ENCODE results near the gene C20orf96. TPM values are rescaled to one million over a fixed set of nuclear protein-coding genes. Genes with fewer than 3 reads are reported as not detected.

The C20orf96 gene
- total and polyA plus RNA-seq, 2 donors (not counting 1 experiment from before 2014, with no cell fraction given), result 4.7 to 7.5 TPM

GRCh38 chr20:313402-313801 is 22.9 kb upstream of the C20orf96 start:
- Mint-ChIP-seq H3K4me3 (no peak overlapping the region), H3K4me1 (peaks cover 16% of the 10 kb centered on the region), H3K27me3 (no peaks in the 10 kb centered on the region), H3K9me3 (ENCODE audit: insufficient read depth) (no peaks in the 10 kb centered on the region), H3K27ac (no peak overlapping the region)
- POLR2A ChIA-PET, result no interaction called here
- CTCF ChIA-PET, result no interaction called here
- TF ChIP-seq EZH2 (IDR thresholded peaks at IDR 0.05; ENCODE audit: borderline replicate concordance, insufficient read depth, low read depth, low read length, poor library complexity, severe bottlenecking) (no peak), CTCF (IDR thresholded peaks at IDR 0.05) (no peak)
- no peaks in the 10 kb centered on the region for H3K36me3 ChIP-seq (replicated peaks in 1 of 2; ENCODE audit: control extremely low read depth in 1 of 2, control insufficient read depth in 1 of 2, extremely low read depth in 1 of 2, insufficient read depth in 2 of 2, low read length in 1 of 2)
- H3K79me2 ChIP-seq (ENCODE audit: control insufficient read depth, insufficient read depth, low read length), result no peaks in the 10 kb centered on the region
- no peak for DNase-seq
- no peaks in the 10 kb centered on the region for H4K20me1 ChIP-seq (ENCODE audit: control insufficient read depth, insufficient read depth, low read length, poor library complexity, severe bottlenecking)
- intact Hi-C loops (cut with micrococcal nuclease), result no loop called here
- no peak overlapping the region for H3K4me2 ChIP-seq (replicated peaks; ENCODE audit: low read depth, low read length, poor library complexity, severe bottlenecking)
- no peak for ATAC-seq (ENCODE audit: low read depth)
- H2AFZ ChIP-seq (ENCODE audit: insufficient read depth, low read depth, low read length, poor library complexity, severe bottlenecking), result no peak overlapping the region
- H3K9ac ChIP-seq (ENCODE audit: low read length), result no peak overlapping the region
- H3K27me3 ChIP-seq (replicated peaks in 1 of 4; ENCODE audit: control extremely low read depth in 1 of 4, control insufficient read depth in 3 of 4, insufficient read depth in 4 of 4, low read length in 3 of 4), result no peaks in the 10 kb centered on the region
- H3K9me3 ChIP-seq (ENCODE audit: control extremely low read depth in 1 of 3, control insufficient read depth in 2 of 3, insufficient read depth in 1 of 3, low read length in 2 of 3), result peaks cover 0 to 4% (median 0%) of the 10 kb centered on the region in 3 donors
- no peak overlapping the region for H3K4me3 ChIP-seq (ENCODE audit: control extremely low read depth in 1 of 5, extremely low read depth in 1 of 5, insufficient read depth in 1 of 5, low read depth in 2 of 5, low read length in 4 of 5)
- peaks cover 10 to 13% of the 10 kb centered on the region in 2 donors for H3K4me1 ChIP-seq (ENCODE audit: control insufficient read depth in 2 of 2, insufficient read depth in 2 of 2, low read length in 2 of 2)
- WGBS (ENCODE audit: insufficient coverage), result 100% methylated on average over 2 of the region's 5 CpGs
- no peak overlapping the region for H3K27ac ChIP-seq (ENCODE audit: low read length in 2 of 2)

- Histone ChIP-seq H3K9ac (ENCODE audit: low read length) (no peak overlapping the region), H3K79me2 (ENCODE audit: control insufficient read depth, insufficient read depth, low read length) (no peaks in the 10 kb centered on the region), H3K4me2 (replicated peaks; ENCODE audit: low read depth, low read length, poor library complexity, severe bottlenecking) (no peak overlapping the region), H3K36me3 (replicated peaks in 1 of 2; ENCODE audit: control extremely low read depth in 1 of 2, control insufficient read depth in 1 of 2, extremely low read depth in 1 of 2, insufficient read depth in 2 of 2, low read length in 1 of 2) (no peaks in the 10 kb centered on the region), H3K9me3 (ENCODE audit: control extremely low read depth in 1 of 3, control insufficient read depth in 2 of 3, insufficient read depth in 1 of 3, low read length in 2 of 3) (peaks cover 0 to 4% (median 0%) of the 10 kb centered on the region in 3 donors), H4K20me1 (ENCODE audit: control insufficient read depth, insufficient read depth, low read length, poor library complexity, severe bottlenecking) (no peaks in the 10 kb centered on the region), H3K4me3 (ENCODE audit: control extremely low read depth in 1 of 5, extremely low read depth in 1 of 5, insufficient read depth in 1 of 5, low read depth in 2 of 5, low read length in 4 of 5) (no peak overlapping the region), H3K4me1 (ENCODE audit: control insufficient read depth in 2 of 2, insufficient read depth in 2 of 2, low read length in 2 of 2) (peaks cover 10 to 13% of the 10 kb centered on the region in 2 donors), H3K27me3 (replicated peaks in 1 of 4; ENCODE audit: control extremely low read depth in 1 of 4, control insufficient read depth in 3 of 4, insufficient read depth in 4 of 4, low read length in 3 of 4) (no peaks in the 10 kb centered on the region), H2AFZ (ENCODE audit: insufficient read depth, low read depth, low read length, poor library complexity, severe bottlenecking) (no peak overlapping the region), H3K27ac (ENCODE audit: low read length in 2 of 2) (no peak overlapping the region)
- ChIA-PET CTCF (no interaction called here), POLR2A (no interaction called here)
- no peak for ATAC-seq (ENCODE audit: low read depth)
- TF ChIP-seq EZH2 (IDR thresholded peaks at IDR 0.05; ENCODE audit: borderline replicate concordance, insufficient read depth, low read depth, low read length, poor library complexity, severe bottlenecking) (no peak), CTCF (IDR thresholded peaks at IDR 0.05) (no peak)
- peaks cover 16% of the 10 kb centered on the region for H3K4me1 Mint-ChIP-seq
- no peak overlapping the region for H3K27ac Mint-ChIP-seq
- no peak overlapping the region for H3K4me3 Mint-ChIP-seq
- DNase-seq, result no peak
- H3K27me3 Mint-ChIP-seq, result no peaks in the 10 kb centered on the region
- intact Hi-C loops (cut with micrococcal nuclease), result no loop called here
- H3K9me3 Mint-ChIP-seq (ENCODE audit: insufficient read depth), result no peaks in the 10 kb centered on the region
- no CpG with 5 or more reads among the region's 1 CpG for WGBS (ENCODE audit: insufficient coverage)
Measured at GRCh38 chr20:312866-313265, 22.3 kb upstream of the C20orf96 start.
